Measurements from ENCODE around the gene PA2G4. TPM values are rescaled to one million over a fixed set of nuclear protein-coding genes. Genes with fewer than 3 reads are reported as not detected.

The PA2G4 gene
- total RNA-seq, 2 donors from 2014 or later = 224 to 356 TPM

GRCh38 chr12:56129942-56130495 is 25.7 kb downstream of the PA2G4 start:
- ATAC-seq = no peak
- Mint-ChIP-seq H3K36me3 (peaks cover 37 to 61% of the 10 kb centered on the region in 2 donors), H3K9me3 (no peaks in the 10 kb centered on the region), H3K27ac (peak overlapping the region; percentile 87 to 98)
- DNase-seq (ENCODE audit: low spot score in 2 of 2) = no peak

- no peak for DNase-seq (ENCODE audit: low spot score in 2 of 2)
- Mint-ChIP-seq H3K36me3 (peaks cover 39 to 63% of the 10 kb centered on the region in 2 donors), H3K27ac (peak overlapping the region in 1 of 2 donors; percentile 87), H3K9me3 (no peaks in the 10 kb centered on the region)
- no peak for ATAC-seq
These were observed 26.5 kb downstream of the PA2G4 start for GRCh38 chr12:56130876-56131275.

GRCh38 chr12:56134897-56135296 is 30.5 kb downstream of the PA2G4 start:
- Mint-ChIP-seq H3K9me3 (no peaks in the 10 kb centered on the region), H3K27ac (no peak overlapping the region), H3K36me3 (peaks cover 38 to 85% of the 10 kb centered on the region in 2 donors)
- DNase-seq (ENCODE audit: low spot score in 2 of 2) = no peak
- ATAC-seq = no peak

- DNase-seq (ENCODE audit: low spot score in 2 of 2) (no peak), ATAC-seq (no peak)
- Mint-ChIP-seq H3K9me3 (no peaks in the 10 kb centered on the region), H3K27ac (peak overlapping the region in 1 of 2 donors; percentile 46), H3K36me3 (peaks cover 23 to 77% of the 10 kb centered on the region in 2 donors)
These were observed 33.7 kb downstream of the PA2G4 start for GRCh38 chr12:56137853-56138571.

- DNase-seq (ENCODE audit: low spot score in 2 of 2) (no peak), ATAC-seq (no peak)
- H3K36me3 Mint-ChIP-seq = peaks cover 29 to 73% of the 10 kb centered on the region in 2 donors
- no peaks in the 10 kb centered on the region for H3K9me3 Mint-ChIP-seq
- H3K27ac Mint-ChIP-seq = peak overlapping the region; percentile 67 to 88
These were observed 37.8 kb downstream of the PA2G4 start for GRCh38 chr12:56141946-56142784.

GRCh38 chr12:56143217-56143616 is 38.9 kb downstream of the PA2G4 start:
- DNase-seq (ENCODE audit: low spot score in 2 of 2) (no peak), ATAC-seq (peak; percentile 56 to 83)
- Mint-ChIP-seq H3K9me3 (no peaks in the 10 kb centered on the region), H3K36me3 (peaks cover 24 to 63% of the 10 kb centered on the region in 2 donors), H3K27ac (peak overlapping the region; percentile 67 to 88)

GRCh38 chr12:56143870-56144269 is 39.5 kb downstream of the PA2G4 start:
- no peak for ATAC-seq
- no peak for DNase-seq (ENCODE audit: low spot score in 2 of 2)
- Mint-ChIP-seq H3K9me3 (no peaks in the 10 kb centered on the region), H3K27ac (peak overlapping the region; percentile 13 to 92), H3K36me3 (peaks cover 18 to 56% of the 10 kb centered on the region in 2 donors)

- no peak for DNase-seq (ENCODE audit: low spot score in 2 of 2)
- Mint-ChIP-seq H3K27ac (no peak overlapping the region), H3K36me3 (peaks cover 18 to 44% of the 10 kb centered on the region in 2 donors), H3K9me3 (no peaks in the 10 kb centered on the region)
- ATAC-seq = no peak
These were observed 40.9 kb downstream of the PA2G4 start for GRCh38 chr12:56145217-56145616.

GRCh38 chr12:56146492-56147460 is 42.4 kb downstream of the PA2G4 start:
- ATAC-seq (no peak), DNase-seq (ENCODE audit: low spot score in 2 of 2) (no peak)
- peaks cover 18 to 32% of the 10 kb centered on the region in 2 donors for H3K36me3 Mint-ChIP-seq
- H3K9me3 Mint-ChIP-seq = no peaks in the 10 kb centered on the region
- peak overlapping the region in 1 of 2 donors; percentile 88 for H3K27ac Mint-ChIP-seq

GRCh38 chr12:56150563-56150962 is 46.2 kb downstream of the PA2G4 start:
- H3K27ac Mint-ChIP-seq = peak overlapping the region; percentile 88 to 98
- no peak for ATAC-seq
- DNase-seq (ENCODE audit: low spot score in 2 of 2) = no peak
- H3K9me3 Mint-ChIP-seq = no peaks in the 10 kb centered on the region
- peaks cover 0 to 9% of the 10 kb centered on the region in 2 donors for H3K36me3 Mint-ChIP-seq

- DNase-seq (ENCODE audit: low spot score in 2 of 2) = peak; percentile 69 to 71
- Mint-ChIP-seq H3K36me3 (peaks cover 0 to 18% of the 10 kb centered on the region in 2 donors), H3K27ac (peak overlapping the region; percentile 96 to 98), H3K9me3 (no peaks in the 10 kb centered on the region)
- ATAC-seq = peak; percentile 65 to 66
These were observed 47.3 kb downstream of the PA2G4 start for GRCh38 chr12:56151672-56152131.

GRCh38 chr12:56152132-56152755 is 47.9 kb downstream of the PA2G4 start, which contains the start of gene MYL6B:
Gene MYL6B (plus strand): TSS chr12:56152587. CDS start chr12:56153919, 1,332 bp downstream.
- Mint-ChIP-seq H3K36me3 (peaks cover 3 to 21% of the 10 kb centered on the region in 2 donors), H3K9me3 (no peaks in the 10 kb centered on the region), H3K27ac (peak within 1 kb of the TSS; percentile 96 to 98)
- DNase-seq (ENCODE audit: low spot score in 2 of 2) = peak; percentile 90 to 96
- peak; percentile 91 to 95 for ATAC-seq

- H3K9me3 Mint-ChIP-seq = no peaks in the 10 kb centered on the region
- H3K27ac Mint-ChIP-seq = peak overlapping the region; percentile 96 to 98
- DNase-seq (ENCODE audit: low spot score in 2 of 2) = no peak
- no peak for ATAC-seq
- peaks cover 6 to 29% of the 10 kb centered on the region in 2 donors for H3K36me3 Mint-ChIP-seq
These were observed 48.7 kb downstream of the PA2G4 start for GRCh38 chr12:56152756-56153677.

- ATAC-seq = no peak
- Mint-ChIP-seq H3K27ac (peak overlapping the region in 1 of 2 donors; percentile 98), H3K9me3 (no peaks in the 10 kb centered on the region), H3K36me3 (peaks cover 12 to 36% of the 10 kb centered on the region in 2 donors)
- DNase-seq (ENCODE audit: low spot score in 2 of 2) = no peak
These were observed 49.3 kb downstream of the PA2G4 start for GRCh38 chr12:56153678-56154065.

All from activated naive CD4-positive, alpha-beta T cell treated with anti-CD3 and anti-CD28 coated beads, Interleukin-2, amount 50 U/mL, for 72 hours (primary cell).